Anterior cingulate cortex (tissue), 58 donors: ENCODE measurements around the gene GPR148.
"Not testable (repeated sequence)": the region's sequence is repeated elsewhere in the genome, so short reads cannot be mapped to it uniquely, and the experiment has no call there.

Source experiments
- DNase-seq, 58 donors: peaks; one replicate each; lab custom pipeline; 2025; lab: John Stamatoyannopoulos, UW

Gene GPR148, protein sequence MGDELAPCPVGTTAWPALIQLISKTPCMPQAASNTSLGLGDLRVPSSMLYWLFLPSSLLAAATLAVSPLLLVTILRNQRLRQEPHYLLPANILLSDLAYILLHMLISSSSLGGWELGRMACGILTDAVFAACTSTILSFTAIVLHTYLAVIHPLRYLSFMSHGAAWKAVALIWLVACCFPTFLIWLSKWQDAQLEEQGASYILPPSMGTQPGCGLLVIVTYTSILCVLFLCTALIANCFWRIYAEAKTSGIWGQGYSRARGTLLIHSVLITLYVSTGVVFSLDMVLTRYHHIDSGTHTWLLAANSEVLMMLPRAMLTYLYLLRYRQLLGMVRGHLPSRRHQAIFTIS

DNA sequence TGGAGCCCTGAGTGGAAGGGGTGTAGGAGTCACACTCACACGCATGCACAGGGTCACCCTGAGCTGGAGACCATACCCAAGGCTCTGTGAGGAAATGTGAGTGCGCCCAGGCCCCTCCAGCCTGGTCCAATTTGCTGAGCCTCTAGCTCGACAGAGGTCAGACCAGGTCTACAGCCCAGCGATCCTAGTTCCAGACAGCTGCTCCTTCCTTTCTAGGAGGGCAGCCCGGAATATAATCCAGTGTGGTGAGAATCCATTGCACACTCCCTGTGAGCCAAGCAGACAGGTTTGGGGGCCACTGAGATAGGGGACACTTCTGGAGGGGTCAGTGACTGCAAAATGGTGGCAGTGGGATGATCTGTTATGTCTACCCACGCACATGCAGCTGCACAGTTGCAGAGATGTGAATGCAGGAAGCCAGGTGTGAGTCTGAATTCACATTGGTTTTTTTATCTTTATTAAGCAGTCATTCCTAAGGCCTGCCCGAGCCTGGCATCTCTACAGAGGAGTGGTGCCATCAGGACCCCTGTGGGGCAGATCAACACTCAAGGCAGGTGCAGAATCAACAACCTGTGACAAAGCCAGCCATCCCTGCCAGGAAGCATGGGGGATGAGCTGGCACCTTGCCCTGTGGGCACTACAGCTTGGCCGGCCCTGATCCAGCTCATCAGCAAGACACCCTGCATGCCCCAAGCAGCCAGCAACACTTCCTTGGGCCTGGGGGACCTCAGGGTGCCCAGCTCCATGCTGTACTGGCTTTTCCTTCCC is at the start of gene GPR148:
GPR148 (plus strand) TSS at position 522 of the 768 bp plus-strand sequence; CDS start at position 604, 82 bp downstream.
- DNase-seq: no peak

- DNase-seq: not testable (repeated sequence)
Measured at GRCh38 chr2:130692041-130692770, 36.7 kb upstream of the GPR148 start.

GRCh38 chr2:130693474-130693873 is 35.4 kb upstream of the GPR148 start:
- DNase-seq: not testable (repeated sequence)

DNA sequence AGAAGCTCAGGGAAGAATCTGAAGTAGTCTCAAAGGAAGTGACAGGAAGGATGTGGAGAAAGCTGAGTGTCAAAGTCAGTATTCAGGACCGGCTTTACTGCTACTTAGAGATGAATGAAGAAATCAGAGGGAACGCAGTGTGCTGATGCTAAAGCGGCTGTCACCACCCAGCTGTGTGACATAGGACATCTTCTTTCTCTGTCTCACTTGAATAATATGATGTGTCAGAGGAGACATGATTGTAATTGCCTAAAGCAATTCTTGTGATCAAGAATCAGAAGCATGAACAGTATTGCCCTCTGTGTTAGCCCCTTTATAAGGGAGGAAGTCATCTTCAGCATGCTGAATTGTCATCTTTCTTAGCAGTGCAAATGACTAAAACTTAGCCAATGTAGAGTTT is 25.6 kb upstream of the GPR148 start:
- not testable (repeated sequence) for DNase-seq

GRCh38 chr2:130714795-130715194 is 14.1 kb upstream of the GPR148 start:
- DNase-seq: not testable (repeated sequence)

DNA sequence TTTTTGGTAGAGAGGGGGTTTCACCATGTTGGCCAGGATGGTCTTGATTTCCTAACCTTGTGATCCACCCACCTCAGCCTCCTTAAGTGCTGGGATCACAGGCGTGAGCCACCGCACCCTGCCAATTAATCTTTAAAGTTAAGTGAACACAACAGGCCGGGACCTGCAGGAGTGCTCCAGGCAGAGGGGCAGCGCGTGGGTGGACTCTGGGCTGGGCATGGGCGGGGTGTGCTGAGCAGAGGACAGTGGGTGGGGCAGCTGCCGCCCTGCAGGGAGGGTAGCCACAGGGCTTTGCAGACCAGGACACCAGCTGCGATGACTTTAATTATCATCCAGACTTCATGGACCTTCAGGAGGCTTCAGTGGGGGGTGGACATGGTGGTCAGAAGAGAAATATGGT is 8.8 kb upstream of the GPR148 start:
- DNase-seq: no peak

DNA sequence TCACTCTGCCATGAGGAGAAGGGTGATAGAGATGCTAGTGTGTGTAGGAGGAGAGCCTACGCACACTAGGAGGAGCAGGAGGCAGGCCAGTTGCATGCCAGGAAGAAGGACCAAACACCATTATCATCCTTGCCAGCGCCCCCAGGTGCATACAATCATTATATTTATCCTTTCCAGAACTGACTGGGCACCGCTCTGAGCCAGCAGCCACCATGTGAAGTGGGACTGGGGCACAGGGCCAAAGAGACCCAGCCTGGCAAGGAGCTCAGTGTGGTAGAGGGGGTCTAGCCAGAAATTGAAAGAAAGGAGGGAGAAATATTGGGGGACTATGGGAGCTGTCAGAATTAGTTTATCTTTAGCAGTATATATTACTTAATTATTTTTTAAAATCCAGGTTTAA is 8.3 kb upstream of the GPR148 start:
- no peak for DNase-seq

DNA sequence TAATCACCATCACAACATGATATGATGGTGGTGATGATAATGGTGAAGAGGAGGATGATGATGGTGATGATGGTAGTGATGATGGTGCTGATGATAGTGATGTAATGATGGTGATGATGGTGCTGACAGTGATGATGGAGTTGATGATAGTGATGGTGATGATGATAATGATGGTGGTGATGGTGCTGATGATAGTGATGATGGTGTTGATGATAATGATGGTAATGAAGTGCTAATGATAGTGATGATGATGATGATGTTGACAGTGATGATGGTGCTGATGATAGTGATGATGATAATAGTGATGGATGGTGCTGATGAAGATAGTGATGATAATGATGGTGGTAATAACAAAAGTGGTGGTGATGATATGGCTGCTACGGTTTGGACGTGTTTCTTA is 4.4 kb upstream of the GPR148 start:
- DNase-seq: no peak

DNA sequence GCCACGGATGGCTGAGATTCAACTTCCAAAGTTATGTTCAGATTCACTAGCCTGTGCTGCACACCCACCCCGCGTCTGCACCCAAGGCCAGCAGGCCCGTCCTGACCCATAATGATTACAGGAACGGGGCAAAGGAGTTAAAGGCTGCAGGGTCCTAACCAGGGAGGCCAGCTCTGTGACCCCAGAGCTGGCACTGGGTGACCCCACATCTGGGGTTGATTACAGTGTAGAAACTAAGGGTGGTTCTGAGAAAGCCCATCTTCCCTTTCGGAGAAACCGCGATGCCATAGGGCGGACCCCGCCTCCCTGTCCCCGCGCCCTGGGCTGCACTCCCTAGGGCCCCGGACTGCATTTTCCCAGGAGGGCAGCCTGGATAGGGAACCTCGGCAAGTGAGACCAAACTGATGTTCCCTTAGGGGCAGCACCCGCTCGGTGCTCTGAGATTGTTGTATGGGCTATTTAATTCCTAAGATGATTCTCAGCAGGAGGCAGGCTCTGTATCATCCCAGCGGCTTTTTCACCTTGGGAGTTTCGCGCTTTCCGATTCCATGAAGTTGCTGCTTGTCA is 2.2 kb upstream of the GPR148 start:
- DNase-seq: no peak

- peak in 55 of 58 donors; percentile 19 to 90 (median 66) for DNase-seq
Measured at GRCh38 chr2:130727286-130727924, 1.5 kb upstream of the GPR148 start.

DNA sequence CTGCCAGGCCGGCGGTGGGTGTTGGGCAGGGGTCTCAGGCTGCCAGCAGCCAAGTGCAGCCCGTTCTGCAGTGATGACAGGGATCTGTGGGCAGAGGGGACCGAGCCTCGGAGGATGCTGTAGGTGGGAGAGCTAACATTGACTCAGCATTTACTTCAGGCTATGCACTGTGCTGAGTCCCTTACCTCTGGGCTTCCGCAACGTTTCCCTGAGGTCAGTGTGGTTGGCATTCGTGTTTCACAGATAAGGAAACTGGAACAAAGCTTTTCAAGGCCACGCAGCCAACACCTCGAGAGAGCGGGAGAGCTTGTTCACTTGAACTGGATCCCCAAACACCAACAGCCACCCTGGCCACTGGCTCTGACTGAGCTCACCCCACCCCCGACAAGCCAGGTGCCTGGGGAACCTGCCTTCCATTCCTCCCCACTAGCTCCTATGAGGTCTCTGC is 839 bp upstream of the GPR148 start:
- DNase-seq: peak in 4 of 58 donors; percentile 47 to 64 (median 57)

GRCh38 chr2:130729322-130730299 is 741 bp downstream of the GPR148 start:
- DNase-seq: peak in 6 of 58 donors; percentile 8 to 50 (median 13)

DNA sequence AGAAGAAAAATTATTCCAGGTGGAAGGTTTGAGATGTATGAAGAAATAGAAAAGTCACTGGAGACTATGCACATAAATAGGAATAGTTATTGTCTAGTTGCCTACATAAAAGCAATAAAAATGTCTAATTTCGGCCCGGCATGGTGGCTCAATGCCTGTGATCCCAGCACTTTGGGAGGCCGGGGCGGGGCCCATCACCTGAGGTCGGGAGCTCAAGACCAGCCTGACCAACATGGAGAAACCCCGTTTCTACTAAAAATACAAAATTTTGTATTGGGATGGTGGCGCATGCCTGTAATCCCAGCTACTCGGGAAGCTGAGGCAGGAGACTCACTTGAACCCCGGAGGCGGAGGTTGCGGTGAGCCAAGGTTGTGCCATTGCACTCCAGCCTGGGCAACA is 3.4 kb downstream of the GPR148 start:
- not testable (repeated sequence) for DNase-seq

- no peak for DNase-seq
Measured at GRCh38 chr2:130735200-130735599, 6.3 kb downstream of the GPR148 start.

- DNase-seq: no peak
Measured at GRCh38 chr2:130736487-130736886, 7.6 kb downstream of the GPR148 start.

DNA sequence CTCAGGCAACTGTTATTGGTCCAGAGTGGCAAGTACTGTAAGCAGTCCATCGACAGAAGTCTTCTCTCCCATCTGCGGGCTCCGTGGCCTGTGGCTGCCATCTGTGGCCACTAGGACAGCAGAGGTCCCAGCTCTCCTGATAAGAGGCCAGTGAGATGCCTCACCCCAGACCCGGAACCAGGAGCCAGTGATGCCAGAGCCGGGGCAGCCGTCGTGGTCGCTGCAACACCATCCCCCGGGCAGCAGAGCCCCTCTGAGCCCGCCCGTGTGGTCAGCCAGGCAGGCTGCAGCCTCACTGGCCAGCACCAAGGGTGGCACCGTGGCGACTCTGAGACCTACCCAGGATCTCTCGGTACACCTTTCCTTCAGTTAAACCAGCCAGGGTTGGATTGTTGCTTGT is 8.7 kb downstream of the GPR148 start:
- no peak for DNase-seq

- no peak for DNase-seq
Measured at GRCh38 chr2:130740671-130741070, 11.8 kb downstream of the GPR148 start.

- DNase-seq: no peak
Measured at GRCh38 chr2:130743278-130743677, 14.4 kb downstream of the GPR148 start.
